Measurements from ENCODE around the gene SORD.
"Not testable (repeated sequence)": the region's sequence is repeated elsewhere in the genome, so short reads cannot be mapped to it uniquely, and the experiment has no call there.

The SORD gene

GRCh38 chr15:45025627-45026026 is 2.6 kb downstream of the SORD start:
- not testable (repeated sequence) for DNase-seq

DNA sequence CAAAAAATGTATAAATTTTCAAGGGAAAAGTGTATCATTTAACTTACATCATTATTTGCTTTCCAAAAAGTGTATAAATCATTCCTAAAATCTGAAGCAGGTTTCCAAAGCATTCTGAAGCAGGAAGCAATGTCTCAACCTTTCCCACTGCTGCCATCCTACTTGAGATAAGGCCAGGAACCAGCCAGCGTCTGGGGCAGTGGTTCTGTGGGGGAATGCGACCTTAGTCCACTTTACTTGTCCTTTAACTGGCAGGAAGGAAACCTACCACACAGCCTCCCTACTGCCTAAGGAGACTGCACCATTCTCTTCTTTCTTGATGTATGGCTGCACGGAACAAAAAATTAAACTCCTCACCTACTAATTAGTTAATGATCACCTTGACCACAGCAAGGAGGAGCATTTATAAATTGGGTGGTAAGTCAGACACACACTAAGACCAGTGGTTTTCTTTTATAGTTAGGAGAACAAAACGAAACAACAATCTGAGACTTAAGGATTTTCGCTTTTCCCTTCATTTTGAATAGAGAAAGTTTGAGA is 3.7 kb downstream of the SORD start:
- no peak for DNase-seq

- no peak for DNase-seq
Measured at GRCh38 chr15:45027220-45027619, 4.2 kb downstream of the SORD start.

GRCh38 chr15:45030743-45031142 is 7.7 kb downstream of the SORD start:
- no peak for DNase-seq

DNA sequence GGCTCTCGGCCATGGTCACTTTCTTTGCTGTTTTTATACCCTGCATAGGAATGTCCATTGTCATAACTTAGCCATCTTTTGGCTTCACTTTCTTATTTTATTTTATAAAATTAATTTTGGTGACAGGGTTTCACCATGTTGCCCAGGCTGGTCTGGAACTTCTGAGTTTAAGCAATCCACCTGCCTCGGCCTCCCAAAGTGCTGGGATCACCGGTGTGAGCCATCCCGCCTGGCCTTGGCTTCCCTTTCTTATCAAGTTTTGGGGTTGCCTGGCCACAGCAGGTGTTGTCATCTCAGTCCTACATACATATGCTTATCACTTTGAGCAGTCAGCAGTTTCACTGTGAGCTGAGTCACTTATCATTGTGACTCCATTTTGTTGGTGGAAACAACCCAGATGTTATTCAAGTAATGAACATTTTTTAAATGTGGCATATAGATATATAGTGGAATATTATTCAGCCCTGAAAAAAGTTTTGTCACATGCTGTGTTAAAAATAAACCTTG is 8.6 kb downstream of the SORD start:
- DNase-seq: not testable (repeated sequence)

DNA sequence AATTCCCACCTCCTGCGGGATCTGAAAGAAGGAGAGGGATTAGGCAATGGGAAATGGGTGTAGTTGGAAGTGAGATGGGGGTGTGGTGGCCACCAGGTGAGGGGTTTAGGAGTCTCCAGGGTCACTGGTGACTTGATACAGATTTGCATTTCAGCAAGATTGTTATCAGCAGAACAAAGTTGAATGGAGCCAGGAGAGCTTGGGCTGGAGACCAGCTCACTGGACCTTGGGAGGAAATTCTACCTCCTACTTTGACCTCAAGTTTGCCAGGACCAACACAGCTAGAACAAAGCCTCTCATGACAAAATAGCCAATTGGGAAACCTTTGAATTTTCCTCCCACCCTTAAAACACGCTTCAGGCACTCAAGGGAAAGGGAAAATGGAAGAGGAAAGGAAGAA is 9.5 kb downstream of the SORD start:
- DNase-seq: not testable (repeated sequence)

DNA sequence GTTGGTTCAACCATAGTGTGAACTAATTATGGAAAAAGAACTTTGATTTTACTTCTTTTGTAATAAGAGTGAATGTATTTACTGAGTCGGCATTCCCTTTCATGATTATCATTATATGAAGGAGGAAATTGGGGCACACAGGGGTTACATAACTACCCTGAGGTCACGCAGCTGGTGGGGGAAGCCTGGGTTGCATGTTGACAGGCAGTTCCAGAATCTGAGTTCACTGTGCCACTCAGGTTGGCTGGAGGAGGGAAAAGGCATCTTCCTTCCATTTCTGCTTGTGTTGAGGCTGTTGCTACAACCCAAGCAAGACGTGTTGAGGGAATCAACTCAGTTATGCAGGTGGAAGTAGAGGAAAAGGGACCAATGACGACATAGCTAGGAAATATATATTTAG is 11.1 kb downstream of the SORD start:
- DNase-seq: not testable (repeated sequence)

GRCh38 chr15:45034600-45035375 is 11.8 kb downstream of the SORD start:
- not testable (repeated sequence) for DNase-seq

GRCh38 chr15:45036812-45037781 is 14.1 kb downstream of the SORD start:
- peak; percentile 54 for DNase-seq

DNA sequence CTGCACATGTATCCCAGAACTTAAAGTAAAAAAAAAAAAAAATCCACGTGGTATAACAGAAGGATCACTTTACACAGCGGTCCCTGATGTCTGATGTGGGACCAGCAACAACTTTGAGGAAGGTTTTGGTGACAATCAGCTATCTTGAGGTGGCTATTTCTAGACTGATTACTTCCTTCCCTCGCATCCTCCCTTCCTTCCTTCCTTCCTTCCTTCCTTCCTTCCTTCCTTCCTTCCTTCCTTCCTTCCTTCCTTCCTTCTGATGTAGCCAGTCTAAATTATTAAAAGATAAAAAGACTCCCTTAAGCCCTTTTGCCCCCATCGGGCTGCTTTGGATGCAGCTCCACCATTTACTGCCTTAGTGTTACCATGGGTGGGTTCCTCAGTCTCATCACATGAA is 14.9 kb downstream of the SORD start:
- DNase-seq: no peak

DNA sequence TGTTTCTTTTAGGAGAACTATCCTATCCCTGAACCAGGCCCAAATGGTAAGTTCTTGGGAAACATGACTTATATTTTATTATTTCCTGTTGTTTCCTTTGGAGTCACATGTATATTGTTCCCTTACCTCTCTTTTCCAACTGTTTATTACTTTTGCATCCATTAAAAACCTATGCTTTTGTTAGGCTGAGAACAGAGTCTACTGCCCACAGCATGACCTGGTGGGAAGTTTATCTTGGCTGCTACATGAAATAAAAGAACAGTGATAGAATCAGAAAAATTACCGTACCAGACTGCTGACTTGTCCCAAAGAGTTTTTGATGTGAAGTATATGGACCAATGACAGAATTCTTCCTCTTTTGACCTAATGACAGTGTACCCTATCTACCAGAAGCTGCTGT is 17.4 kb downstream of the SORD start:
- not testable (repeated sequence) for DNase-seq

DNA sequence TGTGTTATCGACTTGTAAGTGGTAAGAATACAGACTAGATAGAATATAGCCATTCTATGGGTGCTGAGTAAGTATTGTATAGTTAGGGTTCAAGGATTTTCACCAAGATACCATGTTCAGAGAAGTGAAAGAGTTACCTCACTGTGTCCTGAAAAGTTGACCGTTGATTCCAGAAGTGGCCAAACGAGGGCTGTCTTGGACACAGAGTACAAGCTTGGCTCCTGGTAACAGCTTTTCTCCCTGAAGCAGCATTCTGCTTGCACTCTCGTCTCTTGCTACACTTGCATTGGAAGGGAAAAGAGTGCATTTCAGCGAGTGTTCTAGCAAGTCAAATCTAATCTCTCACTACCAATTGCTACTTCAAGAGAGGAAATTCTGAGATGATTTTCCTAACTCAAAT is 18.5 kb downstream of the SORD start:
- DNase-seq: not testable (repeated sequence)

GRCh38 chr15:45042859-45043258 is 19.9 kb downstream of the SORD start:
- not testable (repeated sequence) for DNase-seq

DNA sequence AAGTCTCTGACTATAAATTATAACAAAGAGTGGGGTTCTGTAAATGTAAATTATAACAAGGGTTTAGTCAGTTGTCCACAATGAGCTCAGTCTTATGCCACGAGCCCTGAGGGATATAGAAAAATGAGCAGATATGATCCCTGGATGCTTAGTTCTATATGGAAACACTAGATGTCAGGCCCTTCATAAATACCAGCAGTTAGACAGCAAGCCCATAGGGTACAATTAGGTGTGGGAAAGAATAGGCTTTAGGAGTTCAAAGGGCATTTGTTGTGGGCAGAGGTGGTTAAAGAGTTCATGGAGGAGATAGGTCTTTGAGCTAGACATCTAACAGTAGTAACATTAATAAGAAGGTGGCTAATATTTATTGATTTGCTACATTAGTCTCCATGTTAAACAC is 21.3 kb downstream of the SORD start:
- DNase-seq: not testable (repeated sequence)

DNA sequence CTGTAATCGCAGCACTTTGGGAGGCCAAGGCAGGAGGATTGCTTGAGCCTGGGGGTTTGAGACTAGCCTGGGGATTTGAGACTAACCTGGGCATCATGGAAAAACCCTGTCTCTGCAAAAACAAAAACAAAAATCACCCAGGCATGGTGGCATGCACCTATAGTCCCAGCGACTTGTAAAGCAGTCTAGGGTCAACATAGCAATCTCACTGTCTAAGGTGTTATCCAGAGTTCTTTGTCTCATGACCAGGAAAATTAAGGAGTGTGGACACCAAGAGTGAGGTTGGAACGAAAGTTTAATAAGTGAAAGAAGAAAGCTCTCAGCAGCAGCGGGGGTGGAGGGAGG is 25.4 kb downstream of the SORD start:
- DNase-seq: not testable (repeated sequence)

- peak; percentile 96 for DNase-seq
Measured at GRCh38 chr15:45048794-45049631, 26.0 kb downstream of the SORD start.

DNA sequence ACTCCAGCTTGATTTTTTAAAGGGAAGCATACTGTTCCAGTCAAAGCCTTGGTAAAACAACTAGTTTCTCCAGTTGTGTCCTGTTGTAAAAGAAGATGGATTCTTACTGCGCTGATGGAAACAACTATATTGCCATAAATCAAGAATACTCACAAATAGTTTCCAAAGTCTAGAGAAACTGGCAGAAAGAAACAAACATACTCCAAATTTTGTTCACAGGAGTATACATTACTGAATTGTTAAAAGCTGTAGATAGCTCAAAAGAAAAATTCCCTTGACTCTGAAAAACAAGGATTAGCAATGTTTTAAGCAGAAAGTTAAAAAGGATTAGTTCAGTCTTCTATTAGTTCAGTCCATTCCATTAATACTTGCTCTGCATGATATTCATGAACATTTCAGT is 27.6 kb downstream of the SORD start:
- DNase-seq: no peak

DNA sequence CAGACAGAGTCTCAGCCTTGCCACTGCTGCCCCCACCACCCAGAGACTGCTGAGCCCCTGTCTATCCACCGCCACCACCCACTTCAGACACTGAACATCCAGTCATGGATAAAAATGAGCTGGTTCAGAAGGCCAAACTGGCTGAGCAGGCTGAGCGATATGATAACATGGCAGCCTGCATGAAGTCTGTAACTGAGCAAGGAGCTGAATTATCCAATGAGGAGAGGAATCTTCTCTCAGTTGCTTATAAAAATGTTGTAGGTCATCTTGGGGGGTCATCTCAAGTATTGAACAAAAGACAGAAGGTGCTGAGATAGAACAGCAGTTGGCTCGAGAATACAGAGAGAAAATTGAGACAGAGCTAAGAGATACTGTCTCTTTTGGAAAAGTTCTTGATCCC is 29.7 kb downstream of the SORD start:
- not testable (repeated sequence) for DNase-seq

GRCh38 chr15:45058690-45059675 is 36.0 kb downstream of the SORD start:
- not testable (repeated sequence) for DNase-seq

DNA sequence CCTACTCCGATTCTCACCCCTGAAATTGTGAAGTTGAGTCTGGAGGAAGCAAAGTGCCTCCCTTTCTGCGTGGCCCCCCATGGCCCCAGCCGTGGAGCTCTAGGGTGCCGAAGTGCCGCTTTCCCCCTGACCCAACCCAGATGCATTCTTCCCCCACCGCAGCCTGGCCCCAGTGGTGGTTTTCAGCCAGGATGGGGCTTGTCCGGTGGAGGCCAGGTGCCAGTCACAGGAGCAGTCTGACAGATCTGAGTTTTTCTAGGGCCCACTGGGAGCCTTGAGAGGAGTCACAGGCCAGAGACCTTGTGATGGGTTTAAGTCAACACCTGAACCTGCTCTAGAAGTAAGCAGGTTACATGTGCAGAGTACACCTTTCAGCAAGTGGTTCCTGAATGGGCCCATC is 39.3 kb downstream of the SORD start:
- not testable (repeated sequence) for DNase-seq

DNA sequence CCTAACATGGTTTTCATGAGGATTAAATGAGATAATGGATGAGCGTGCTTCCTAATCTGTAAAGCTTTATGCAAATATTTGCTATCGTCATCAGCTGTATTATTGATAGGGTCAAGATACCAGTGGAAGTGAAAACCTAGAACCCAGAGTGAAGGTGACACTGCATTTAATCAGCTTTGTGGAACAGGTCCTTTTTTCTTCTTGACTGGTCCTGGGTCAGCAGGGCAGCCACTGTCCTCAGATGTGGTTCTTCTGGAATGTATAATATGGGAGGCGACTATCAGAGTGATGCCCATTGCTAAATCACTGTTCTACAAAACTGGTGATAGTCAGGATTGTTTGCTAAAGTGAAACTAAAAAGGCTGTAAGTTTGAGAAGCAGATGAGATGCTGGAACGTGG is 41.4 kb downstream of the SORD start:
- DNase-seq: no peak

Measured in MV-4-11 (cell line).